Fibroblast of the aortic adventitia (primary cell): ENCODE data around the gene GP2. TPM values are rescaled to one million over a fixed set of nuclear protein-coding genes. Genes with fewer than 3 reads are reported as not detected.

Experiments used
- DNase-seq: peaks from one replicate; pipeline ENCODE4 v3.0.0-alpha.2; 2010; ENCODE audit warnings: low read depth
- H3K4me3 ChIP-seq: 2 replicates; pipeline ENCODE4 v1.5.1; 2011; ENCODE audit warnings: low read depth, mild to moderate bottlenecking, control low read depth, low read length, moderate library complexity
- CTCF ChIP-seq: IDR thresholded peaks from 2 replicates; pipeline ENCODE4 v1.5.1; 2011; ENCODE audit warnings: mild to moderate bottlenecking, low read length, control low read depth, inconsistent platforms; ENCODE audit not compliant: insufficient read depth
- total RNA-seq: library from RNA; depleted of rRNA; stranded (reverse); fragments of >200 nt; gene quantifications from 2 replicates; pipeline ENCODE4 v1.2.3, GENCODE V29; 2012; ENCODE audit warnings: low replicate concordance

Gene GP2
- total RNA-seq, 1 donor: not detected

GRCh38 chr16:20306401-20306800 lies 20.9 kb downstream of the GP2 start:
- no peak for TF ChIP-seq CTCF
- H3K4me3 ChIP-seq: no peak overlapping the region
- DNase-seq: no peak

- DNase-seq: no peak
- no peak overlapping the region for H3K4me3 ChIP-seq
- TF ChIP-seq CTCF: no peak
Observed at GRCh38 chr16:20303012-20303411, 24.3 kb downstream of the GP2 start.

GRCh38 chr16:20302389-20302788 lies 24.9 kb downstream of the GP2 start:
- no peak overlapping the region for H3K4me3 ChIP-seq
- no peak for DNase-seq
- TF ChIP-seq CTCF: no peak

GRCh38 chr16:20301840-20302239 lies 25.5 kb downstream of the GP2 start:
- no peak for DNase-seq
- TF ChIP-seq CTCF: no peak

GRCh38 chr16:20300312-20301097 lies 26.8 kb downstream of the GP2 start:
- TF ChIP-seq CTCF: peak; percentile 57
- H3K4me3 ChIP-seq: no peak overlapping the region
- peak; percentile 51 for DNase-seq

More at GRCh38 chr16:20301840-20302239, 25.5 kb downstream of the GP2 start:
- no peak overlapping the region for H3K4me3 ChIP-seq

GRCh38 chr16:20298452-20298851 lies 28.9 kb downstream of the GP2 start:
- DNase-seq: no peak
- no peak for TF ChIP-seq CTCF
- H3K4me3 ChIP-seq: no peak overlapping the region
